H9 (cell line): ENCODE results near the gene NSUN2. TPM values are rescaled to one million over a fixed set of nuclear protein-coding genes. Genes with fewer than 3 reads are reported as not detected.

Source experiments
- DNase-seq: peaks from one replicate; pipeline ENCODE4 v3.0.0-alpha.2; 2017
- H2AFZ ChIP-seq: one replicate; pipeline ENCODE4 v1.6.1; 2013; ENCODE audit warnings: mild to moderate bottlenecking, low read length, control low read depth, moderate library complexity
- H2AK5ac ChIP-seq: 2 replicates; pipeline ENCODE4 v1.6.1; 2013; ENCODE audit warnings: low read length, control low read depth, mixed read lengths; ENCODE audit not compliant: insufficient read length
- H2BK120ac ChIP-seq: one replicate; pipeline ENCODE4 v1.6.1; 2013; ENCODE audit warnings: low read depth, mild to moderate bottlenecking, low read length, control low read depth, inconsistent platforms; ENCODE audit not compliant: poor library complexity, severe bottlenecking
- H2BK12ac ChIP-seq: 2 replicates; pipeline ENCODE4 v1.6.1; 2013; ENCODE audit warnings: low read length, control low read depth, mixed read lengths, low read depth; ENCODE audit not compliant: insufficient read length
- H2BK15ac ChIP-seq: 2 replicates; pipeline ENCODE4 v1.6.1; 2013; ENCODE audit warnings: low read depth, low read length, control low read depth
- H2BK20ac ChIP-seq: one replicate; pipeline ENCODE4 v1.6.1; 2013; ENCODE audit warnings: low read depth, mild to moderate bottlenecking, low read length, control low read depth, inconsistent platforms; ENCODE audit not compliant: poor library complexity, severe bottlenecking
- H2BK5ac ChIP-seq: 2 replicates; pipeline ENCODE4 v1.6.1; 2013; ENCODE audit warnings: low read length, control low read depth, mixed read lengths; ENCODE audit not compliant: insufficient read length
- H3K14ac ChIP-seq: 2 replicates; pipeline ENCODE4 v1.6.1; 2013; ENCODE audit warnings: low read length, control low read depth; ENCODE audit not compliant: insufficient read depth
- H3K18ac ChIP-seq: 2 replicates; pipeline ENCODE4 v1.6.1; 2013; ENCODE audit warnings: low read depth, mild to moderate bottlenecking, mixed read lengths, low read length, control low read depth; ENCODE audit not compliant: insufficient read length
- H3K23ac ChIP-seq: 2 replicates; pipeline ENCODE4 v1.6.1; 2013; ENCODE audit warnings: low read length, control low read depth, mixed read lengths, low read depth; ENCODE audit not compliant: insufficient read length
- H3K23me2 ChIP-seq: 2 replicates; pipeline ENCODE4 v1.6.1; 2013; ENCODE audit warnings: low read depth, mild to moderate bottlenecking, mixed read lengths, low read length, control low read depth; ENCODE audit not compliant: insufficient read length, poor library complexity, severe bottlenecking
- H3K27ac ChIP-seq: 2 replicates; pipeline ENCODE4 v1.5.1; 2013; ENCODE audit warnings: low read length, control low read depth, mixed read lengths, low read depth; ENCODE audit not compliant: insufficient read length
- H3K27me3 ChIP-seq: 2 replicates; pipeline ENCODE4 v1.6.1; 2013; ENCODE audit warnings: low read length, control low read depth, inconsistent platforms; ENCODE audit not compliant: insufficient read depth
- H3K4ac ChIP-seq: 2 replicates; pipeline ENCODE4 v1.6.1; 2013; ENCODE audit warnings: low read depth, mild to moderate bottlenecking, control low read depth, inconsistent platforms, low read length, moderate library complexity
- H3K4me1 ChIP-seq: 2 replicates; pipeline ENCODE4 v1.6.1; 2013; ENCODE audit warnings: low read length, control low read depth, inconsistent platforms; ENCODE audit not compliant: insufficient read depth
- H3K4me2 ChIP-seq: 2 replicates; pipeline ENCODE4 v1.6.1; 2013; ENCODE audit warnings: low read length, control low read depth, mixed read lengths; ENCODE audit not compliant: insufficient read length, insufficient read depth
- H3K56ac ChIP-seq: 2 replicates; pipeline ENCODE4 v1.6.1; 2013; ENCODE audit warnings: low read depth, mild to moderate bottlenecking, mixed read lengths, low read length, control low read depth; ENCODE audit not compliant: insufficient read length
- H3K79me1 ChIP-seq: 2 replicates; pipeline ENCODE4 v1.6.1; 2013; ENCODE audit warnings: low read depth, mild to moderate bottlenecking, moderate library complexity, low read length, control low read depth, inconsistent platforms; ENCODE audit not compliant: insufficient read depth, poor library complexity, severe bottlenecking
- H3K79me2 ChIP-seq: 2 replicates; pipeline ENCODE4 v1.6.1; 2013; ENCODE audit warnings: low read length, control low read depth, inconsistent platforms; ENCODE audit not compliant: insufficient read depth
- H3K9ac ChIP-seq: 2 replicates; pipeline ENCODE4 v1.6.1; 2013; ENCODE audit warnings: low read length, control low read depth, mixed read lengths; ENCODE audit not compliant: insufficient read length; ENCODE audit errors: extremely low read depth
- H3K9me3 ChIP-seq: one replicate; pipeline ENCODE4 v1.6.1; 2013; ENCODE audit warnings: low read depth, low read length, inconsistent platforms; ENCODE audit not compliant: control insufficient read depth
- H3T11ph ChIP-seq: one replicate; pipeline ENCODE4 v1.6.1; 2013; ENCODE audit warnings: mild to moderate bottlenecking, low read length, control low read depth, inconsistent platforms
- H4K20me1 ChIP-seq: one replicate; pipeline ENCODE4 v1.6.1; 2013; ENCODE audit not compliant: control insufficient read depth, insufficient read length, insufficient read depth
- H4K5ac ChIP-seq: 2 replicates; pipeline ENCODE4 v1.6.1; 2013; ENCODE audit warnings: low read depth, mild to moderate bottlenecking, mixed read lengths, low read length, control low read depth; ENCODE audit not compliant: insufficient read length
- H4K8ac ChIP-seq: replicated peaks from 2 replicates; pipeline ENCODE4 v1.6.1; 2013; ENCODE audit warnings: low read length, control low read depth, mixed read lengths, low read depth; ENCODE audit not compliant: insufficient read length
- H4K91ac ChIP-seq: 2 replicates; pipeline ENCODE4 v1.6.1; 2013; ENCODE audit warnings: low read depth, mild to moderate bottlenecking, moderate library complexity, mixed read lengths, low read length, control low read depth; ENCODE audit not compliant: insufficient read length
- H3K27ac Mint-ChIP-seq, 3 experiments: 2 replicates in 2 of 3; 3 replicates in 1 of 3; pipeline ENCODE4 v1.8.0; 2020 to 2021; ENCODE audit warnings: mixed read lengths in 3 of 3, mild to moderate bottlenecking in 1 of 3, moderate library complexity in 1 of 3
- H3K27me3 Mint-ChIP-seq: 2 replicates; pipeline ENCODE4 v1.8.0; 2021; ENCODE audit warnings: low read depth, mild to moderate bottlenecking, moderate library complexity, mixed read lengths
- H3K36me3 Mint-ChIP-seq, 3 experiments: 2 replicates in 2 of 3; 3 replicates in 1 of 3; pipeline ENCODE4 v1.8.0; 2020 to 2021; ENCODE audit warnings: low read depth in 3 of 3, mixed read lengths in 3 of 3; ENCODE audit not compliant: insufficient read depth in 1 of 3
- H3K4me1 Mint-ChIP-seq, 2 experiments: 2 replicates each; pipeline ENCODE4 v1.8.0; 2020; ENCODE audit warnings: mixed read lengths in 2 of 2
- H3K4me3 Mint-ChIP-seq, 2 experiments: 2 replicates in 1 of 2; 3 replicates in 1 of 2; pipeline ENCODE4 v1.8.0; 2020 to 2021; ENCODE audit warnings: mild to moderate bottlenecking in 2 of 2, mixed read lengths in 2 of 2, moderate library complexity in 1 of 2
- H3K9me3 Mint-ChIP-seq, 2 experiments: 2 replicates in 1 of 2; 3 replicates in 1 of 2; pipeline ENCODE4 v1.8.0; 2020; ENCODE audit warnings: mild to moderate bottlenecking in 2 of 2, mixed read lengths in 2 of 2, moderate library complexity in 1 of 2
- WGBS: extraction: QIAGEN DNeasy Blood & Tissue Kit; methylation state at CpG from one replicate; pipeline ENCODE4 v1.1.7; 2013; ENCODE audit warnings: missing lambda C conversion rate, low lambda C conversion rate, mixed read lengths; ENCODE audit not compliant: insufficient read length; ENCODE audit errors: extremely low coverage; 5-methylcytosine and 5-hydroxymethylcytosine counted together
- total RNA-seq: library from RNA; stranded (reverse); gene quantifications from 2 replicates; pipeline ENCODE4 v1.2.1, GENCODE V29; 2021
- TF ChIP-seq, protein P1 (sequence below): fragments of 200-600 bp; sonication (generic); conservative IDR thresholded peaks from 3 replicates; pipeline ENCODE4 v1.8.0; 2021; ENCODE audit warnings: antibody characterized with exemption, mild to moderate bottlenecking

Gene NSUN2
- total RNA-seq, 1 experiment from 2014 or later = 115 TPM

GRCh38 chr5:6565492-6565891 lies 67.4 kb downstream of the NSUN2 start:
- Histone ChIP-seq H4K20me1 (no peaks in the 10 kb centered on the region), H3K79me2 (no peaks in the 10 kb centered on the region), H4K8ac (no peak overlapping the region), H2AFZ (no peak overlapping the region), H2BK120ac (no peak overlapping the region), H3K56ac (no peak overlapping the region), H2BK20ac (no peak overlapping the region), H3K4me2 (no peak overlapping the region), H3K4me1 (no peaks in the 10 kb centered on the region), H3K23ac (no peak overlapping the region), H3T11ph (no peak overlapping the region), H3K23me2 (no peaks in the 10 kb centered on the region), H3K9ac (no peak overlapping the region), H3K79me1 (no peaks in the 10 kb centered on the region), H2BK12ac (no peak overlapping the region), H3K27me3 (no peaks in the 10 kb centered on the region), H2AK5ac (no peak overlapping the region), H3K9me3 (no peaks in the 10 kb centered on the region), H4K91ac (no peak overlapping the region), H3K4ac (no peak overlapping the region), H4K5ac (no peak overlapping the region), H2BK5ac (no peak overlapping the region), H3K18ac (no peak overlapping the region), H2BK15ac (no peak overlapping the region), H3K14ac (no peak overlapping the region), H3K27ac (no peak overlapping the region)
- no CpG with 5 or more reads among the region's 3 CpGs for WGBS
- H3K27me3 Mint-ChIP-seq = peaks cover 6% of the 10 kb centered on the region
- no peak overlapping the region for H3K27ac Mint-ChIP-seq
- no peak for DNase-seq
- no peak overlapping the region for H3K4me3 Mint-ChIP-seq
- TF ChIP-seq, protein P1, sequence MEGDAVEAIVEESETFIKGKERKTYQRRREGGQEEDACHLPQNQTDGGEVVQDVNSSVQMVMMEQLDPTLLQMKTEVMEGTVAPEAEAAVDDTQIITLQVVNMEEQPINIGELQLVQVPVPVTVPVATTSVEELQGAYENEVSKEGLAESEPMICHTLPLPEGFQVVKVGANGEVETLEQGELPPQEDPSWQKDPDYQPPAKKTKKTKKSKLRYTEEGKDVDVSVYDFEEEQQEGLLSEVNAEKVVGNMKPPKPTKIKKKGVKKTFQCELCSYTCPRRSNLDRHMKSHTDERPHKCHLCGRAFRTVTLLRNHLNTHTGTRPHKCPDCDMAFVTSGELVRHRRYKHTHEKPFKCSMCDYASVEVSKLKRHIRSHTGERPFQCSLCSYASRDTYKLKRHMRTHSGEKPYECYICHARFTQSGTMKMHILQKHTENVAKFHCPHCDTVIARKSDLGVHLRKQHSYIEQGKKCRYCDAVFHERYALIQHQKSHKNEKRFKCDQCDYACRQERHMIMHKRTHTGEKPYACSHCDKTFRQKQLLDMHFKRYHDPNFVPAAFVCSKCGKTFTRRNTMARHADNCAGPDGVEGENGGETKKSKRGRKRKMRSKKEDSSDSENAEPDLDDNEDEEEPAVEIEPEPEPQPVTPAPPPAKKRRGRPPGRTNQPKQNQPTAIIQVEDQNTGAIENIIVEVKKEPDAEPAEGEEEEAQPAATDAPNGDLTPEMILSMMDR = no peak
- H3K4me1 Mint-ChIP-seq = peaks cover 0 to 4% of the 10 kb centered on the region in 2 experiments; a peak in 2 of 4 replicates
- no peaks in the 10 kb centered on the region for H3K36me3 Mint-ChIP-seq
- H3K9me3 Mint-ChIP-seq = no peaks in the 10 kb centered on the region; a peak in 2 of 5 replicates
